ENCODE results near the gene MAT2B. TPM values are rescaled to one million over a fixed set of nuclear protein-coding genes. Genes with fewer than 3 reads are reported as not detected.
"Not testable (repeated sequence)": the region's sequence is repeated elsewhere in the genome, so short reads cannot be mapped to it uniquely, and the experiment has no call there.

Gene MAT2B
- total RNA-seq, 4 donors from 2014 or later: 23.7 to 52.9 (median 28.9) TPM

DNA sequence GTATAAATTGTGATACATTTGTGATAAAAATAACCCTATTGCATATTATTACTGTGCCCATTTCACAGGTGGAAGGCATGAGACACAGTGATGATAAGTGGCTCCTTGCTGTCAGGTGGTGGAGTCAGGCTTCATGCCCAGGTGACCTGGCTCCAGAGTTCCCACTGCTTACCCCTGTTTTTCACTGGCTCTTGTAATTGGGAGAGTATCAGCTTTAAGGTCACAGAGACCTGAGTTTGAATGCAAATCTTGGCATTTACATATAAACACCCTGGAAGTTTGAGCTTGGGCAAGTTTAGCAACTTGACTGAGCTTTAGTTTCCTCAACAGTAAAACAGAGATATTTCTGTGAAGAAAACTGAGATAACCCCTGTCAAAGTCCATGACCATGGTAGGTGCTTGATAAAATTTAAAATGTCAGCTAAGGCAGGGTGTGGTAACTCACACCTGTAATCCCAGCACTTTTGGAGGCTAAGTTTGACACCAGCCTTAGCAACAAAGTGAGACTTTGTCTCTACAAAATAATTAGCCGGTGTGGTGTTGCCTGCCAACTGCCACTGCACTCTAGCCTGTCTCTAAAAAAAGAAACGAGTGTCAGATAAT, 29.2 kb downstream of the MAT2B start:
- Histone ChIP-seq H3K36me3 (no peaks in the 10 kb centered on the region), H3K4me3 (no peak overlapping the region), H3K27me3 (no peaks in the 10 kb centered on the region), H3K9me3 (no peaks in the 10 kb centered on the region), H3K27ac (no peak overlapping the region), H3K4me1 (no peaks in the 10 kb centered on the region)
- no peak for DNase-seq (ENCODE audit: low spot score in 2 of 2)
- WGBS, 2 donors: 57 to 66% methylated on average over 2 of the region's 2 CpGs
- TF ChIP-seq POLR2A (IDR thresholded peaks at IDR 0.05) (no peak), EP300 (IDR thresholded peaks at IDR 0.05) (no peak), CTCF (IDR thresholded peaks at IDR 0.05) (no peak)

GRCh38 chr5:163535290-163535689, 29.9 kb downstream of the MAT2B start:
- Histone ChIP-seq H3K36me3 (no peaks in the 10 kb centered on the region), H3K9me3 (no peaks in the 10 kb centered on the region), H3K4me1 (no peaks in the 10 kb centered on the region), H3K4me3 (no peak overlapping the region), H3K27ac (no peak overlapping the region), H3K27me3 (no peaks in the 10 kb centered on the region)
- DNase-seq (ENCODE audit: low spot score in 2 of 2): no peak
- TF ChIP-seq POLR2A (IDR thresholded peaks at IDR 0.05): no peak
- no peak for TF ChIP-seq CTCF (IDR thresholded peaks at IDR 0.05)
- no peak for TF ChIP-seq EP300 (IDR thresholded peaks at IDR 0.05)
- 76 to 80% methylated on average over 3 of the region's 3 CpGs for whole genome bisulfite sequencing, 2 donors

DNA sequence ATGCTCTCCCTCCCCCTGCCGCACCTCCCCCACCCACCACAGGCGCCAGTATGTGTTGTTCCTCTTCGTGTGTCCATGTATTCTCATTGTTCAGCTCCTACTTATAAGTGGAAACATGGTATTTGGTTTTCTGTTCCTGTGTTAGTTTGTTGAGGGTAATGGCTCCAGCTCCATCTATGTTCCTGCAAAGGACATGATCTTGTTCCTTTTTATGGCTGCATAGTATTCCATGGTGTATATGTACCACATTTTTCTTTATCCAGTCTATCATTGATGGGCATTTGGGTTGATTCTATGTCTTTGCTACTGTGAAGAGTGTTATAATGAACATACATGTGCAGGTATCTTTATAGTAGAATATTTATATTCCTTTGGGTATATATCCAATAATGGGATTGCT, 31.0 kb downstream of the MAT2B start:
- not testable (repeated sequence) for H3K9me3 ChIP-seq; H3K4me1 ChIP-seq; H3K36me3 ChIP-seq; H3K27me3 ChIP-seq; H3K4me3 ChIP-seq; DNase-seq (ENCODE audit: low spot score in 2 of 2); H3K27ac ChIP-seq
- WGBS, 2 donors: 88 to 94% methylated on average over 3 of the region's 3 CpGs

GRCh38 chr5:163540696-163541095, 35.3 kb downstream of the MAT2B start:
- TF ChIP-seq POLR2A (IDR thresholded peaks at IDR 0.05) (no peak), CTCF (IDR thresholded peaks at IDR 0.05) (no peak), EP300 (IDR thresholded peaks at IDR 0.05) (no peak)
- WGBS, 2 donors: 86 to 89% methylated on average over 1 of the region's 1 CpG
- no peaks in the 10 kb centered on the region for H3K9me3 ChIP-seq
- H3K27me3 ChIP-seq: no peaks in the 10 kb centered on the region
- H3K27ac ChIP-seq: no peak overlapping the region
- DNase-seq (ENCODE audit: low spot score in 2 of 2): no peak
- H3K4me1 ChIP-seq: no peaks in the 10 kb centered on the region
- no peaks in the 10 kb centered on the region for H3K36me3 ChIP-seq
- no peak overlapping the region for H3K4me3 ChIP-seq

- Histone ChIP-seq H3K27ac (no peak overlapping the region), H3K36me3 (no peaks in the 10 kb centered on the region), H3K4me3 (no peak overlapping the region), H3K9me3 (no peaks in the 10 kb centered on the region), H3K27me3 (no peaks in the 10 kb centered on the region), H3K4me1 (no peaks in the 10 kb centered on the region)
- no peak for TF ChIP-seq EP300 (IDR thresholded peaks at IDR 0.05)
- TF ChIP-seq POLR2A (IDR thresholded peaks at IDR 0.05): no peak
- no peak for TF ChIP-seq CTCF (IDR thresholded peaks at IDR 0.05)
- DNase-seq (ENCODE audit: low spot score in 2 of 2): no peak
- WGBS, 2 donors: 86 to 92% methylated on average over 2 of the region's 2 CpGs
Measured at GRCh38 chr5:163542771-163543170, 37.4 kb downstream of the MAT2B start.

GRCh38 chr5:163544041-163544440, 38.6 kb downstream of the MAT2B start:
- no peaks in the 10 kb centered on the region for H3K4me1 ChIP-seq
- H3K27ac ChIP-seq: no peak overlapping the region
- WGBS, 2 donors: 73 to 77% methylated on average over 4 of the region's 4 CpGs
- no peak for DNase-seq (ENCODE audit: low spot score in 2 of 2)
- no peaks in the 10 kb centered on the region for H3K27me3 ChIP-seq
- no peak for TF ChIP-seq POLR2A (IDR thresholded peaks at IDR 0.05)
- no peak for TF ChIP-seq EP300 (IDR thresholded peaks at IDR 0.05)
- no peak for TF ChIP-seq CTCF (IDR thresholded peaks at IDR 0.05)
- H3K4me3 ChIP-seq: no peak overlapping the region
- H3K9me3 ChIP-seq: no peaks in the 10 kb centered on the region
- no peaks in the 10 kb centered on the region for H3K36me3 ChIP-seq

Data from tibial nerve (tissue), 4 donors.